HEK293T (cell line): ENCODE data around the gene SMAD5.

Experiments
- CTCF ChIA-PET: fragments of 350-600 bp; formaldehyde crosslinking; extraction: SDS; loops from one replicate; lab custom pipeline; 2021; ENCODE audit warnings: antibody characterized with exemption, inconsistent platforms; lab: Yijun Ruan, JAX
- POLR2A ChIA-PET: fragments of 350-600 bp; formaldehyde crosslinking; extraction: SDS; loops from one replicate; lab custom pipeline; 2020; ENCODE audit warnings: antibody characterized with exemption, inconsistent platforms; lab: Yijun Ruan, JAX
- DNase-seq: peaks from one replicate; pipeline ENCODE4 v3.0.0; 2012; ENCODE audit warnings: mixed read lengths; ENCODE audit errors: extremely low spot score
- ARNT ChIP-seq: fragments of 450-650 bp; IDR thresholded peaks from 2 replicates; pipeline ENCODE4 v1.6.1; 2017; ENCODE audit warnings: mild to moderate bottlenecking
- CTBP1 ChIP-seq: fragments of 450-650 bp; IDR thresholded peaks from 2 replicates; pipeline ENCODE4 v1.6.1; 2016; ENCODE audit warnings: borderline replicate concordance
- ELF4 ChIP-seq: fragments of 450-650 bp; IDR thresholded peaks from 2 replicates; pipeline ENCODE4 v1.6.1; 2017; ENCODE audit warnings: antibody characterized with exemption
- FOXA1 ChIP-seq: fragments of 450-650 bp; IDR thresholded peaks from 2 replicates; pipeline ENCODE4 v1.6.1; 2016; ENCODE audit warnings: mild to moderate bottlenecking
- FOXK2 ChIP-seq: fragments of 450-650 bp; IDR thresholded peaks from 2 replicates; pipeline ENCODE4 v1.6.1; 2016; ENCODE audit warnings: mild to moderate bottlenecking
- HDGF ChIP-seq: fragments of 450-650 bp; IDR thresholded peaks from 2 replicates; pipeline ENCODE4 v1.6.1; 2017; ENCODE audit warnings: antibody characterized with exemption, borderline replicate concordance
- L3MBTL2 ChIP-seq: fragments of 450-650 bp; conservative IDR thresholded peaks from 2 replicates; pipeline ENCODE4 v1.6.1; 2016; ENCODE audit warnings: mild to moderate bottlenecking
- LEF1 ChIP-seq: fragments of 450-650 bp; IDR thresholded peaks from 2 replicates; pipeline ENCODE4 v1.6.1; 2017; ENCODE audit warnings: mild to moderate bottlenecking, borderline replicate concordance
- NFRKB ChIP-seq: fragments of 450-650 bp; IDR thresholded peaks from 2 replicates; pipeline ENCODE4 v1.6.1; 2016; ENCODE audit warnings: mild to moderate bottlenecking, moderate library complexity
- PKNOX1 ChIP-seq: fragments of 450-650 bp; IDR thresholded peaks from 2 replicates; pipeline ENCODE4 v1.6.1; 2016
- SP1 ChIP-seq: fragments of 450-650 bp; IDR thresholded peaks from 2 replicates; pipeline ENCODE4 v1.6.1; 2017
- SUZ12 ChIP-seq: fragments of 450-650 bp; IDR thresholded peaks from 2 replicates; pipeline ENCODE4 v1.6.1; 2016; ENCODE audit warnings: mild to moderate bottlenecking
- TARDBP ChIP-seq: fragments of 450-650 bp; IDR thresholded peaks from 2 replicates; pipeline ENCODE4 v1.6.1; 2016
- ZNF384 ChIP-seq: fragments of 450-650 bp; IDR thresholded peaks from 2 replicates; pipeline ENCODE4 v1.6.1; 2016

Gene SMAD5

GRCh38 chr5:136200761-136201160, 68.1 kb downstream of the SMAD5 start:
- DNase-seq = no peak
- ChIA-PET POLR2A (no interaction called here), CTCF (interaction anchor here (1.5 kb wide), 1 partner anchor 11 kb away, joined by 8 read pairs; no protein-coding TSS in a partner anchor)
- TF ChIP-seq CTBP1 = no peak
- no peak for TF ChIP-seq ELF4
- TF ChIP-seq PKNOX1 = no peak
- no peak for TF ChIP-seq LEF1
- no peak for TF ChIP-seq HDGF
- TF ChIP-seq SP1 = no peak

GRCh38 chr5:136201870-136202269, 69.2 kb downstream of the SMAD5 start:
- ChIA-PET POLR2A (no interaction called here), CTCF (no interaction called here)
- no peak for DNase-seq
- TF ChIP-seq L3MBTL2 (no peak), PKNOX1 (no peak)

GRCh38 chr5:136202469-136203205, 70.0 kb downstream of the SMAD5 start:
- CTCF ChIA-PET = no interaction called here
- POLR2A ChIA-PET = no interaction called here
- DNase-seq = no peak
- TF ChIP-seq FOXA1 = no peak
- TF ChIP-seq CTBP1 = no peak
- no peak for TF ChIP-seq TARDBP
- TF ChIP-seq FOXK2 = no peak

- no peak for TF ChIP-seq SUZ12
- TF ChIP-seq LEF1 = no peak
- CTCF ChIA-PET = no interaction called here
- POLR2A ChIA-PET = no interaction called here
These were observed 70.8 kb downstream of the SMAD5 start for GRCh38 chr5:136203303-136203922.

GRCh38 chr5:136205061-136205702, 72.5 kb downstream of the SMAD5 start:
- ChIA-PET CTCF (no interaction called here), POLR2A (interaction anchor here (0.7 kb wide), 1 partner anchor 37 kb away, joined by 3 read pairs; no protein-coding TSS in a partner anchor)
- no peak for TF ChIP-seq TARDBP
- TF ChIP-seq HDGF = no peak
- TF ChIP-seq L3MBTL2 = no peak
- no peak for TF ChIP-seq SP1
- TF ChIP-seq ZNF384 = no peak
- DNase-seq = no peak

More at GRCh38 chr5:136203303-136203922, 70.8 kb downstream of the SMAD5 start:
- DNase-seq = no peak

- DNase-seq = no peak
- ChIA-PET CTCF (no interaction called here), POLR2A (no interaction called here)
- no peak for TF ChIP-seq CTBP1
- no peak for TF ChIP-seq FOXA1
- no peak for TF ChIP-seq ZNF384
- no peak for TF ChIP-seq PKNOX1
These were observed 73.3 kb downstream of the SMAD5 start for GRCh38 chr5:136205941-136206340.

- DNase-seq = no peak
- POLR2A ChIA-PET = no interaction called here
- TF ChIP-seq SP1 = no peak
- TF ChIP-seq HDGF = no peak
- no peak for TF ChIP-seq FOXA1
- TF ChIP-seq SUZ12 = no peak
- no peak for TF ChIP-seq L3MBTL2
- no peak for TF ChIP-seq ELF4
- no peak for TF ChIP-seq FOXK2
- no peak for TF ChIP-seq PKNOX1
- TF ChIP-seq ARNT = no peak
- no peak for TF ChIP-seq NFRKB
- CTCF ChIA-PET = no interaction called here
These were observed 73.7 kb downstream of the SMAD5 start for GRCh38 chr5:136206361-136206760.
